GM12891 (cell line): ENCODE results near the gene DNM3.

Experiments used
- POLR2A ChIP-seq: IDR thresholded peaks from 2 replicates; pipeline ENCODE4 v1.6.1; 2011; ENCODE audit warnings: low read depth, low read length, control low read depth
- POLR2AphosphoS5 ChIP-seq: IDR thresholded peaks from 2 replicates; pipeline ENCODE4 v1.6.1; 2011; ENCODE audit warnings: low read depth, low read length, control low read depth
- SPI1 ChIP-seq: IDR thresholded peaks from 2 replicates; pipeline ENCODE4 v1.6.1; 2011; ENCODE audit warnings: low read depth, low read length, control low read depth
- TAF1 ChIP-seq: IDR thresholded peaks from 2 replicates; pipeline ENCODE4 v1.6.1; 2011; ENCODE audit warnings: low read depth, low read length, control low read depth

GRCh38 chr1:172455451-172455850, 614.2 kb downstream of the DNM3 start:
- TF ChIP-seq POLR2AphosphoS5 (no peak), SPI1 (no peak), TAF1 (no peak), POLR2A (no peak)
